H1 (cell line): ENCODE measurements around the gene JMJD8.

Experiments used
- EZH2 ChIP-seq: fragments of 200-600 bp; sonication (generic); IDR thresholded peaks from 2 replicates; pipeline ENCODE4 v1.7.1; 2012; ENCODE audit warnings: low read depth, mild to moderate bottlenecking, moderate library complexity, low read length, inconsistent platforms; ENCODE audit not compliant: severe bottlenecking
- SUZ12 ChIP-seq: fragments of 200-600 bp; sonication (generic); IDR thresholded peaks from 2 replicates; pipeline ENCODE4 v1.6.1; 2012; ENCODE audit warnings: mild to moderate bottlenecking, inconsistent platforms, low read length, moderate library complexity, mixed read lengths

GRCh38 chr16:678858-679813 lies 5.0 kb downstream of the JMJD8 start:
- no peak for TF ChIP-seq SUZ12
- TF ChIP-seq EZH2: no peak
